Fibroblast of lung (primary cell): ENCODE data around the gene PANX2. TPM values are rescaled to one million over a fixed set of nuclear protein-coding genes. Genes with fewer than 3 reads are reported as not detected.

ENCODE experiments used
- DNase-seq, 2 donors: peaks; one replicate each; pipeline versions ENCODE4 v3.0.0 to v3.0.0-alpha.2; 2010; ENCODE audit warnings: low read depth in 2 of 2
- H2AFZ ChIP-seq: 2 replicates; pipeline ENCODE4 v1.5.1; 2012; ENCODE audit warnings: low read length, control low read depth, inconsistent platforms
- H3K27ac ChIP-seq: 2 replicates; pipeline ENCODE4 v1.5.1; 2011; ENCODE audit warnings: low read length, control low read depth; ENCODE audit not compliant: insufficient read depth
- H3K27me3 ChIP-seq: 2 replicates; pipeline ENCODE4 v1.5.1; 2011; ENCODE audit warnings: mild to moderate bottlenecking, low read length; ENCODE audit not compliant: control insufficient read depth, insufficient read depth
- H3K36me3 ChIP-seq: 2 replicates; pipeline ENCODE4 v1.5.1; 2011; ENCODE audit warnings: low read length; ENCODE audit not compliant: control insufficient read depth, insufficient read depth
- H3K4me1 ChIP-seq: 2 replicates; pipeline ENCODE4 v1.5.1; 2011; ENCODE audit warnings: low read length; ENCODE audit not compliant: control insufficient read depth, insufficient read depth; ENCODE audit errors: extremely low read depth
- H3K4me2 ChIP-seq: 2 replicates; pipeline ENCODE4 v1.5.1; 2011; ENCODE audit warnings: low read length, control low read depth; ENCODE audit not compliant: insufficient read depth; ENCODE audit errors: extremely low read depth
- H3K4me3 ChIP-seq, 4 experiments: fragments of 200-600 bp in 1 of 4; sonication (generic) in 1 of 4; replicated peaks in 1 of 4; 2 replicates each; pipeline ENCODE4 v1.5.1; 2011 to 2016; ENCODE audit warnings: low read length in 4 of 4, low read depth in 3 of 4, mild to moderate bottlenecking in 3 of 4, control low read depth in 2 of 4, inconsistent platforms in 1 of 4, mixed read lengths in 1 of 4; ENCODE audit not compliant: insufficient read depth in 1 of 4; ENCODE audit errors: control extremely low read depth in 1 of 4
- H3K79me2 ChIP-seq: 2 replicates; pipeline ENCODE4 v1.5.1; 2012; ENCODE audit warnings: mild to moderate bottlenecking, low read length, inconsistent platforms; ENCODE audit not compliant: control insufficient read depth, insufficient read depth
- H3K9ac ChIP-seq: 2 replicates; pipeline ENCODE4 v1.5.1; 2011; ENCODE audit warnings: mild to moderate bottlenecking, low read length, control low read depth; ENCODE audit not compliant: insufficient read depth
- H3K9me3 ChIP-seq: 2 replicates; pipeline ENCODE4 v1.5.1; 2012; ENCODE audit warnings: low read depth, low read length; ENCODE audit not compliant: control insufficient read depth, insufficient read depth
- H4K20me1 ChIP-seq: 2 replicates; pipeline ENCODE4 v1.5.1; 2011; ENCODE audit warnings: low read length; ENCODE audit not compliant: control insufficient read depth, insufficient read depth; ENCODE audit errors: extremely low read depth
- CTCF ChIP-seq, 2 donors: IDR thresholded peaks in 1 of 2; conservative IDR thresholded peaks in 1 of 2; 1 replicate in 1 of 2; 2 replicates in 1 of 2; pipeline ENCODE4 v1.5.1; 2011 to 2012; ENCODE audit warnings: low read length in 2 of 2, control low read depth in 1 of 2, inconsistent platforms in 1 of 2, low read depth in 1 of 2, mild to moderate bottlenecking in 1 of 2
- EZH2 ChIP-seq: IDR thresholded peaks from 2 replicates; pipeline ENCODE4 v1.5.1; 2012; ENCODE audit warnings: low read length, control low read depth, mild to moderate bottlenecking; ENCODE audit errors: missing control alignments
- polyA plus RNA-seq, 2 donors: library from polyadenylated mRNA; depleted of rRNA in 1 of 2; stranded (reverse) in 1 of 2; unstranded in 1 of 2; fragments of >200 nt; gene quantifications; 2 replicates each; pipeline ENCODE4 v1.2.1, GENCODE V29; 2011 to 2012; ENCODE audit warnings: missing spikeins in 1 of 2
- total RNA-seq: library from RNA; depleted of rRNA; stranded (reverse); fragments of >200 nt; gene quantifications from 2 replicates; pipeline ENCODE4 v1.2.1, GENCODE V29; 2014

Gene PANX2
- total and polyA plus RNA-seq, 2 donors (not counting 1 experiment from before 2014, with no cell fraction given): 0.17 to 0.45 TPM

- peaks cover 55% of the 10 kb centered on the region for H3K36me3 ChIP-seq
- no peak overlapping the region for H3K27ac ChIP-seq
- H4K20me1 ChIP-seq: peaks cover under 1% of the 10 kb centered on the region
Measured at GRCh38 chr22:50219800-50220602, 49.5 kb downstream of the PANX2 start.

DNA sequence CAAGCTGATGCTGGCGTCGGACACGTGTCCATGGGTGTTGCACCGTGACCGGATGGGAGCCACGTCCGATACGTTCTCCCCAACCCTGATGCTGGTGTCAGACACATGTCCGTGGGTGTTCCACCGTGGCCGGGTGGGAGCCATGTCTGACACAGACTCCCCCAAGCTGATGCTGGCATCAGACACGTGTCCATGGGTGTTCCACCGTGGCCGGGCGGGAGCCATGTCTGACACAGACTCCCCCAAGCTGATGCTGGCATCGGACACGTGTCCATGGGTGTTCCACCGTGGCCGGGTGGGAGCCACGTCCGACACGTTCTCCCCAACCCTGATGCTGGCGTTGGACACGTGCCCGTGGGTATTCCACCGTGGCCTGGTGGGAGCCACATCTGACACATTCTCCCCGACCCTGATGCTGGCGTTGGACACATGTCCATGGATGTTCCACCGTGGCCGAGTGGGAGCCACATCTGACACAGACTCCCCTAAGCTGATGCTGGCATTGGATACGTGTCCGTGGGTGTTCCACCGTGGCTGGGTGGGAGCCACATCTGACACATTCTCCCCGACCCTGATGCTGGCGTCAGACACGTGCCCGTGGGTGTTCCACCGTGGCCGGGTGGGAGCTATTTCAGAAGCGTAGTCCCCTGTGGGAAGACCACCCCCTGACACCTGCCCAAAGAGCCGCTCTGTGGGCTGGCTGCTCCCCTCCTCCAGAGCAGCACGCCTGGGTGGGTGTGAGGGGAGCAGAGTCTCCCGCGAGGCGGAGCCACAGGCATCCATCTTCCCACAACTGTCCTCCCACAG is 50.3 kb downstream of the PANX2 start:
- Histone ChIP-seq H3K27me3 (no peaks in the 10 kb centered on the region), H3K4me3 (no peak overlapping the region), H4K20me1 (no peaks in the 10 kb centered on the region), H2AFZ (no peak overlapping the region), H3K9me3 (no peaks in the 10 kb centered on the region), H3K9ac (no peak overlapping the region), H3K79me2 (no peaks in the 10 kb centered on the region), H3K36me3 (peaks cover 56% of the 10 kb centered on the region), H3K27ac (no peak overlapping the region), H3K4me1 (no peaks in the 10 kb centered on the region), H3K4me2 (no peak overlapping the region)
- no peak for DNase-seq
- TF ChIP-seq EZH2 (no peak), CTCF (conservative IDR thresholded peaks at IDR 0.05 in 1 of 2, IDR thresholded peaks at IDR 0.05 in 1 of 2; ENCODE audit: low read depth in 1 of 2, low read length in 2 of 2) (no peak)

More at GRCh38 chr22:50219800-50220602, 49.5 kb downstream of the PANX2 start:
- no peaks in the 10 kb centered on the region for H3K9me3 ChIP-seq
- H3K4me3 ChIP-seq: no peak overlapping the region
- no peak overlapping the region for H2AFZ ChIP-seq
- H3K9ac ChIP-seq: no peak overlapping the region
- TF ChIP-seq CTCF (conservative IDR thresholded peaks at IDR 0.05 in 1 of 2, IDR thresholded peaks at IDR 0.05 in 1 of 2; ENCODE audit: low read depth in 1 of 2, low read length in 2 of 2) (no peak), EZH2 (no peak)
- H3K4me2 ChIP-seq: no peak overlapping the region
- H3K27me3 ChIP-seq: no peaks in the 10 kb centered on the region
- no peaks in the 10 kb centered on the region for H3K4me1 ChIP-seq
- DNase-seq: no peak
- H3K79me2 ChIP-seq: peaks cover 3% of the 10 kb centered on the region
